ENCODE data around the gene TSPAN7.

TSPAN7 gene

DNA sequence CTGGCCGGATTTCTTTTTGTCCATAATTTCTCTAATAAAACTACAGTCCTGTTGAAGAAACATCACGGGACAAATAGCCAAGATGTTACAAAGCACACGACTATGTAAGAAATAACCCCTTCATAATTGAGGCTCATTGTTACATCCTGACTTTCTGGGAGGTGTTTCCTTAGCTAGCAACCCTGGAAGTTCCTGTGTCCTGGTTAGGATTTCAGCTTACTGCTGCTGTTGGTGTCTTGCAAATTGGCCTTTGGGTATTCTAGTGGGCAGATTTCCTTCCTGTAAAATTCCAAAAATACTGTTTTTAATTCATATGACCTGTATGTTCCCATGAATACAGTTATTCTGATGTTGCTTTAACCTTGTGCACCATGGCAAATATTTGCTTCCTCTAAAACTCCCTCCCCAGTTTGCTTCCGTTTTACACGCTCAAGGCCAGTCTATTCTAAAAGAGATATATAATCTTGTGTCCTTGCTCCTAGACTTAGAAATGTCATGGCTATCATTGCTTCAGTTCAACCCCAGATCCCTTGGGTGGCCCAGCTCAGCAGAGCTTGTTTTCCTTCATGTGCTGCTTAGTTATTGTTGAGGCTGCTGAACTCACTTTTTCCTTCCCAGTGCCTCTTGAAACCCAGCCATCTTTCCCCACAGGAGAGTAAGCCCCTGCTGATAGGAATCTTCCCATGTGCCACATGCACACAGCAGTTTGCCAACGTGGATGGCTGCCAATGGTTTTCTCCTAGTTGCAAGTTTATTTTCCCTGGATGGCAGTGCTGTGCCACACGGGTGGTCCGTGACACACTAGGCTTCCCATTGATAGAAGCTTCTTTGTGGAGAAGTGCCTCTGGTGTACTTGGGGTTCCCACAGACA, 75.8 kb downstream of the TSPAN7 start:
- H3K27me3 ChIP-seq (ENCODE audit: insufficient read depth, poor library complexity, severe bottlenecking), result no peaks in the 10 kb centered on the region
- DNase-seq (ENCODE audit: low read depth in 1 of 2, low spot score in 1 of 2), result no peak
- no peak overlapping the region for H3K4me3 ChIP-seq (replicated peaks; ENCODE audit: insufficient read depth, low read length)
- TF ChIP-seq SPI1 (IDR thresholded peaks at IDR 0.05; ENCODE audit: borderline replicate concordance, low read depth) (no peak), POLR2AphosphoS5 (IDR thresholded peaks at IDR 0.05; ENCODE audit: low read depth) (no peak), CTCF (IDR thresholded peaks at IDR 0.05; ENCODE audit: insufficient read depth, low read length) (no peak), REST (IDR thresholded peaks at IDR 0.05; ENCODE audit: insufficient replicate concordance, low read depth) (no peak), GABPA (IDR thresholded peaks at IDR 0.05; ENCODE audit: low read depth) (no peak)
- no peak overlapping the region for H3K27ac ChIP-seq (replicated peaks)

- H3K4me3 ChIP-seq (replicated peaks; ENCODE audit: insufficient read depth, low read length), result no peak overlapping the region
- DNase-seq (ENCODE audit: low read depth in 1 of 2, low spot score in 1 of 2), result no peak
- TF ChIP-seq POLR2AphosphoS5 (IDR thresholded peaks at IDR 0.05; ENCODE audit: low read depth), result no peak
- TF ChIP-seq SPI1 (IDR thresholded peaks at IDR 0.05; ENCODE audit: borderline replicate concordance, low read depth), result no peak
- TF ChIP-seq REST (IDR thresholded peaks at IDR 0.05; ENCODE audit: insufficient replicate concordance, low read depth), result no peak
- no peak for TF ChIP-seq CTCF (IDR thresholded peaks at IDR 0.05; ENCODE audit: insufficient read depth, low read length)
- TF ChIP-seq GABPA (IDR thresholded peaks at IDR 0.05; ENCODE audit: low read depth), result no peak
- H3K27ac ChIP-seq (replicated peaks), result no peak overlapping the region
- no peaks in the 10 kb centered on the region for H3K27me3 ChIP-seq (ENCODE audit: insufficient read depth, poor library complexity, severe bottlenecking)
Measured at GRCh38 chrX:38638952-38639529, 77.7 kb downstream of the TSPAN7 start.

GRCh38 chrX:38639730-38640129, 78.4 kb downstream of the TSPAN7 start:
- H3K27ac ChIP-seq (replicated peaks), result no peak overlapping the region
- no peak for TF ChIP-seq SPI1 (IDR thresholded peaks at IDR 0.05; ENCODE audit: borderline replicate concordance, low read depth)
- no peak for TF ChIP-seq REST (IDR thresholded peaks at IDR 0.05; ENCODE audit: insufficient replicate concordance, low read depth)
- no peak for TF ChIP-seq CTCF (IDR thresholded peaks at IDR 0.05; ENCODE audit: insufficient read depth, low read length)
- no peak for TF ChIP-seq POLR2AphosphoS5 (IDR thresholded peaks at IDR 0.05; ENCODE audit: low read depth)
- no peak for TF ChIP-seq GABPA (IDR thresholded peaks at IDR 0.05; ENCODE audit: low read depth)
- no peak overlapping the region for H3K4me3 ChIP-seq (replicated peaks; ENCODE audit: insufficient read depth, low read length)
- no peak for DNase-seq (ENCODE audit: low read depth in 1 of 2, low spot score in 1 of 2)
- no peaks in the 10 kb centered on the region for H3K27me3 ChIP-seq (ENCODE audit: insufficient read depth, poor library complexity, severe bottlenecking)
